OCI-LY7 (cell line): ENCODE data around the gene MAP4K1.

Source experiments
- CTCF ChIP-seq: fragments of 200-600 bp; sonication (generic); conservative IDR thresholded peaks from 2 replicates; pipeline ENCODE4 v1.5.1; 2014; ENCODE audit warnings: mild to moderate bottlenecking, antibody characterized with exemption, low read length, moderate library complexity, mixed read lengths
- EZH2phosphoT487 ChIP-seq: fragments of 200-600 bp; sonication (generic); IDR thresholded peaks from 2 replicates; pipeline ENCODE4 v1.6.1; 2018; ENCODE audit warnings: low read depth, borderline replicate concordance, mild to moderate bottlenecking, mixed run types, antibody characterized with exemption, low read length, moderate library complexity, mixed read lengths

GRCh38 chr19:38542040-38542439, 75.7 kb downstream of the MAP4K1 start:
- TF ChIP-seq CTCF (no peak), EZH2phosphoT487 (no peak)
